ENCODE data around the gene MYRF.

DNA sequence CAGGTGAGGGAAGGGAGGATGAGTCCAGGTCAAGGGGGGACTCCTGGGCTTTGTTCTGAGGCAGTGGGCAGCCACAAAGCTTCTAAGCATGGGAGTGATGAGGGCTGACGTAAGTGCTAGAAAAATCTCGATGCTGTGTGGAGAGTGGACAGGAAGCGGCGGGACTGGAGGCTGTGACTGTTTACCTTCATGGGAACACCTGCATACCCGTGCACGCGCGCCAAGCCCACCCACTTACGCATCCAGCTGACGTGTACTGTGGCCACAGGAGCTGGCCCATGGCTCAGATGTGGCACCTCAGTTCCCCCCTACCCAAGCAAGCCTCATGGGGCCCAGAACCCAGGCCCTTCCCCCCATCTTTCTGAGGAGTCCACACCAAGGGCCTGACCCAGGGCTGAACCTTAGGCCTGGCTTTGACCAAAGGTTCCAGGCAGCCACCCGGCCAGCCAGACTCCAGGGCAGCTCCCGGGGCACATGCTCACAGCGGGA, 14.0 kb downstream of the MYRF start:
- TF ChIP-seq EZH2 (IDR thresholded peaks at IDR 0.05; ENCODE audit: insufficient read depth, low read length), result no peak
- TF ChIP-seq, protein P1, sequence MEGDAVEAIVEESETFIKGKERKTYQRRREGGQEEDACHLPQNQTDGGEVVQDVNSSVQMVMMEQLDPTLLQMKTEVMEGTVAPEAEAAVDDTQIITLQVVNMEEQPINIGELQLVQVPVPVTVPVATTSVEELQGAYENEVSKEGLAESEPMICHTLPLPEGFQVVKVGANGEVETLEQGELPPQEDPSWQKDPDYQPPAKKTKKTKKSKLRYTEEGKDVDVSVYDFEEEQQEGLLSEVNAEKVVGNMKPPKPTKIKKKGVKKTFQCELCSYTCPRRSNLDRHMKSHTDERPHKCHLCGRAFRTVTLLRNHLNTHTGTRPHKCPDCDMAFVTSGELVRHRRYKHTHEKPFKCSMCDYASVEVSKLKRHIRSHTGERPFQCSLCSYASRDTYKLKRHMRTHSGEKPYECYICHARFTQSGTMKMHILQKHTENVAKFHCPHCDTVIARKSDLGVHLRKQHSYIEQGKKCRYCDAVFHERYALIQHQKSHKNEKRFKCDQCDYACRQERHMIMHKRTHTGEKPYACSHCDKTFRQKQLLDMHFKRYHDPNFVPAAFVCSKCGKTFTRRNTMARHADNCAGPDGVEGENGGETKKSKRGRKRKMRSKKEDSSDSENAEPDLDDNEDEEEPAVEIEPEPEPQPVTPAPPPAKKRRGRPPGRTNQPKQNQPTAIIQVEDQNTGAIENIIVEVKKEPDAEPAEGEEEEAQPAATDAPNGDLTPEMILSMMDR (IDR thresholded peaks at IDR 0.05; ENCODE audit: insufficient read depth, low read depth, low read length), result no peak
